GM19452 (cell line): ENCODE data around the gene CDC26.
"Not testable (repeated sequence)": the region's sequence is repeated elsewhere in the genome, so short reads cannot be mapped to it uniquely, and the experiment has no call there.

Experiments
- ATAC-seq: cut with Tn5 transposase; IDR thresholded peaks from one replicate; pipeline ENCODE4 v1.9.1; 2021; ENCODE audit not compliant: unreplicated experiment

Gene CDC26

GRCh38 chr9:113241161-113241560, 34.2 kb downstream of the CDC26 start:
- ATAC-seq: no peak

DNA sequence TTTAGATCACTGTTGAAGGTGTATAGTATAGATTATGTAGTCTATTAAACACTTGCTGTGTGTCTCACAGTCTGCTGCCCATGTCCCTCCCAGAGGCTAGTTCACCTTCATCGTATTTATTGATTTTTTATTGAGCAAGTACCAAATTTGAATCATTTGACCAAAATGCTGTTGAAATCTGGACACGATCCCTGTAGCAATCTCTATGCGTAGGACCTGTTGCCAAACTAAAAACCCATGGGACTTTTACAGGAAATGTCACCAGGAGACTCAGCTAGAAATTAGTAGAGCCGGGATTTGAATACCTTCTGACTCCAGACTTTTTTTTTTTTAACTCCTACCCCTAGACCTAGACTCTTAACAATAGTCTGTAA, 36.5 kb downstream of the CDC26 start:
- no peak for ATAC-seq

DNA sequence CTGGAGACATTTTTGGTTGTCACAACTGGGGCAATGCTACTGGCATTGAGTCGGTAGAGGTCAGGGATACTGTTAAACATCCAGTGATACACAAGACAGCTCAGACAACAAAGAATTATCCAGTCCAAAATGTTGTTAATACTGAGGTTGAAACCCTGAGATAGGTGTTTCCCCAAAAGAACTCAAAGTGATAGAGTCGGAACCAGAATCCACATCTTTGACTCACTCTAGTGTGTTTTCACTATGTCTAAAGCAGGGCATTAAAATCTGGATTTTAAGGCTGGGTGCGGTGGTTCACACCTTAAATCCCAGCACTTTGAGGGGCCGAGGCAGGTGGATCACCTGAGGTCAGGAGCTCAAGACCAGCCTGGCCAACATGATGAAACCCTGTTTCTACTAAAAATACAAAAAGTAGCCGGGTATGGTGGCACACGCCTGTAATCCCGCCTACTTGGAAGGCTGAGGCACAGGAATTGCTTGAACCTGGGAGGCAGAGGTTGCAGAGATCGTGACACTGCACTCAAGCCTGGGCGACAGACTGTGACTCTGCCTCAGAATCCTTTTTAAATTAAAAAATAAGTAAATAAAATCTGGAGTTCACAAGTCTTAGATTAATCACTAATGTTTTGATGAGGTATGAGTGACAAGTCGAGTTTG, 37.0 kb downstream of the CDC26 start:
- ATAC-seq: no peak

GRCh38 chr9:113237026-113237425, 38.3 kb downstream of the CDC26 start:
- no peak for ATAC-seq

GRCh38 chr9:113235701-113236255, 39.6 kb downstream of the CDC26 start:
- not testable (repeated sequence) for ATAC-seq

- no peak for ATAC-seq
These were observed 43.7 kb downstream of the CDC26 start for GRCh38 chr9:113231701-113232100.

DNA sequence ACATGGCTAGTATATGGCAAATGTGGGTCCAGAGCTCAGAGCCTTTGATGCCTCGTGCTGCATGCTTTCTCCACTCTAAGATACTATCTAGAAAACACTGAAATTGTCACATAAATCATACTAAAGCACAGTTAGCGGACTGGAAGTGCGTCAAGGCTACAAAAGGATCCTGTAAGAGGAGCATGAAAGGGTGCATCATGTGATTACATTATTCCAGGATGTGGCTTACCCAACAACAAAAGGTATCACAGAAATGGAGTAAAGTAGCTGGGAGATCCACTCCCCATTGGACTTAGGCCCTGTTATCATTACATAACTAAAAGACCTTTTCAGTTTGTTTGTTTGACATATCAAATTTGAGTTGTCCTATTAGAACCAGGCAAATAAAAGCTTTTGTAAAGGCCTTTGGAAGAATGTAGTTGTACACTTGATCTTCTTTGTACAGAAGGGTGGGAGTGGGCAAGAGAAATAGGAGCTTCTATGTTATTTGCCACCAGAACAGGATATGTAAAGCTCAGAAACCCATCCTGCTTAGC, 47.2 kb downstream of the CDC26 start:
- no peak for ATAC-seq

GRCh38 chr9:113227436-113227835, 47.9 kb downstream of the CDC26 start:
- ATAC-seq: no peak

GRCh38 chr9:113223963-113224362, 51.4 kb downstream of the CDC26 start:
- no peak for ATAC-seq

DNA sequence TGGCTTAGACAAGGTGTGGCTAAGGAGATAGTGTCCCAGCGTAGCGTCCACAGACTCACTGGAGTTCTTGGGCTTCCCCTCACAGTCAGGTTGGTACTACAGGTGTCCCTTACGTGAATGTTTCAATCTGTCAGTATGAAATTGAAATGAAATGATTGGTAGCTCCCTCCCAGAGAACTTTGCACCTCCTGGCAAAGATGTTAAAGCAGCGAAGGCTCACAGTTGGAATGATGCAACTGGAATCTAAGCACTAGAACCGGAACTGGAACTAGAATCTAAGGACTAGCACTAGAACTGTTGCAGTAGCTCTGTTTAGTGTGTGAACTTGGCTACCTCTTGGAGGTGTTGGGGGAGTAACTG, 52.9 kb downstream of the CDC26 start:
- no peak for ATAC-seq

GRCh38 chr9:113221800-113222481, 53.4 kb downstream of the CDC26 start:
- no peak for ATAC-seq

GRCh38 chr9:113221003-113221799, 54.2 kb downstream of the CDC26 start, which contains the start of the genes FKBP15 and SLC31A1:
TSS of gene FKBP15 (minus strand) at chr9:113221277. CDS start at chr9:113221243, 34 bp downstream.
TSS of gene SLC31A1 (plus strand) at chr9:113221544. CDS start at chr9:113256149, 34,605 bp downstream.
- peak; percentile 83 for ATAC-seq

DNA sequence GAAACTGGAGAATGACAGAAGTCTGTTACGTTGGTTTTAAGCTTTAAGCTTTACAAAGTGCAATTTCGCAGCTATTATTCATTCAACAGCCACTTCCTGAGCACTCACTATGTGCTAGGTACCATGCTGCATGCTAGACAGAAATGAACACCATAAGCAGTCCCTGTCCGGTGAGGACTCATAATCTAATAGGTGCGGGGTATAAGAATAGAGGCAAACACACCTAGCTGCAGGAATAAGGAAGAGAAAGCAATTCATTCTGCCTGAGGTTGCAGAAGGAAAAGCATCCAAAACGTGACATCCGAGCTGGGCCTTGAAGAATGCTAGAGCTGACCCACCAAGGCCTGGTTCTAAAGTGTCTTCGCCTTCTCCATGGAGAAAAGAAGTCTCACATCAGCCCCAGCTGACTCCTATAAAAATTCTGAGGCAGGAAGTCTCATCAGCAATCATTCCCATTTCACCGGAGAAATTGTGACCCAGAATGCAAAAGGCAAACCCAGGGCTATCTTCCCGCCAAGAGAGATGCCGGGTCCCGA, 54.8 kb downstream of the CDC26 start:
- no peak for ATAC-seq

DNA sequence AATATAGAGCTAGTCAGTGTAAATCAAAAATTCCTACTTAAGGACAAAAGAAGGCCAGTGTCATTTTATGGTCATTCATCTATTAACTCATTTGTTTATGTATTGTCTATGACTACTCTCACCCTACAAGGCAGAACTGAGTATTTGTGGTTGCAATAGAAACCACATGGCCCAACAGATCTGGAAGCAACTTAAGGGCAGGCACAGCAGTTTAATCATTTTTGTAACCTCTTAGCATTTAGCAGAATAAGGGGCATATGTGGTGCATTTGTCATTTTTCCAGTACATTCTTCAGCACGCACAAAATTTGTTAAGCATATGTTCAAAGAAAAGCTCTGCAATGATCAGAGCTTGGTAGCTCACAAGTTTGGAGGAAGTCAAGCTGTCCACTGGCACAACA, 55.4 kb downstream of the CDC26 start:
- peak; percentile 53 for ATAC-seq

GRCh38 chr9:113219186-113219936, 56.0 kb downstream of the CDC26 start:
- ATAC-seq: peak; percentile 37
